PFSK-1 (cell line): Measurements from ENCODE around the gene RNF208.

Experiments
- FOXP2 ChIP-seq: optimal IDR thresholded peaks from 2 replicates; pipeline ENCODE3; 2011; ENCODE audit warnings: borderline replicate concordance, control low read depth, inconsistent platforms; ENCODE audit not compliant: insufficient read depth; ENCODE audit errors: extremely low read length, extremely low read depth
- POLR2AphosphoS5 ChIP-seq: IDR thresholded peaks from 2 replicates; pipeline ENCODE4 v1.6.1; 2012; ENCODE audit warnings: low read depth, mild to moderate bottlenecking, control low read depth, low read length, moderate library complexity
- SIN3A ChIP-seq: IDR thresholded peaks from 2 replicates; pipeline ENCODE4 v1.6.1; 2012; ENCODE audit warnings: mild to moderate bottlenecking, low read length, moderate library complexity, borderline replicate concordance; ENCODE audit not compliant: insufficient read depth
- TAF1 ChIP-seq: IDR thresholded peaks from 2 replicates; pipeline ENCODE4 v1.6.1; 2012; ENCODE audit warnings: low read length, control low read depth, borderline replicate concordance; ENCODE audit not compliant: insufficient read depth
- TF ChIP-seq, protein P1 (sequence below), 2 experiments: IDR thresholded peaks; 2 replicates each; pipeline versions ENCODE4 v1.6.1 to v1.8.0; 2011 to 2012; ENCODE audit warnings: low read depth in 2 of 2, low read length in 2 of 2, control low read depth in 1 of 2, inconsistent platforms in 1 of 2, mild to moderate bottlenecking in 1 of 2, moderate library complexity in 1 of 2; ENCODE audit not compliant: insufficient read depth in 1 of 2

The RNF208 gene

DNA sequence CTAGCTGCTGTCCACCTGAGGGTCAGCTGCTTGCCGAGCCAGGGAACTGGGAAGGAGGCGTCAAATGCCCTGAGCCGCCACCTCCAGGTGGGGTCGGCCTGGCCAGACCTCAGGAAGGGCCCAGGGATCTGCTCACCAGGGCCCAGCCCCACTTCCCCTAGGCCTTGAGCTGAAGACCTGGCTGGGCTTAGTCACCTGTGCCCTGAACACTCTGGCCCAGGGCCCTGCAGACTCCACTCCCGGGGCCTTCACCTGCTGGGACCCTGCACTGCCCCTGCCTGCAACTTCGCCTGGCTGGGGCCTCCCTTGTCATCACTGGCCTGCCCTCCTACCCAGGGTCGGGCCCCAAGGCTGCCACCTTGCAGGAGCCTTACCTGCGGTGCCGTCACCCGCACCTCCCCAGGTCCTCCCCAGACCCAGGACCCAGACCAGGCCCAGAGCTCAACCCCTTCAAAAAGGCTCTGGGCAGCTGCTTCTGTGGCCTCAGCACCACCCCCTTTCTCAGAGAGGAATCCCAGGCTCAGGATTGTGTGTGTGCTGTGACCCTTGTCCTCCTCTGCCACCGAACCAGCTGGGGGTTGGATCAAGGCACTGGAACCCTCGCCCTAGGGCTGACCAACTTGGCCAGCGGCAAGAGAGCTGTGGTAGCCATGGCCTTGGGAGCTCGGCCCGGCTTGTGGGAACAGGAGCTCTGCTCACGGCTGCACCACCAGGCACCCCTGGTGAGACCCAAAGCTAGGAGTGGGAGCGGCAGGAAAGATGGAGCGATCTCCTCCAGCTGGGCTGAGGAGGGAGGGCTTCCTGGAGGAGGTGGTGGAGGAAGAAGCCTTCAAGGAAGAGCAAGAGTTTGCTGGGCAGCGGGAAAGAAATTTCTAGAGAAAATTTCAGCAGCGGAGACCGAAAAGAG, 31.9 kb upstream of the RNF208 start:
- TF ChIP-seq FOXP2 (no peak), TAF1 (no peak), POLR2AphosphoS5 (no peak), SIN3A (no peak)
- TF ChIP-seq, protein P1, sequence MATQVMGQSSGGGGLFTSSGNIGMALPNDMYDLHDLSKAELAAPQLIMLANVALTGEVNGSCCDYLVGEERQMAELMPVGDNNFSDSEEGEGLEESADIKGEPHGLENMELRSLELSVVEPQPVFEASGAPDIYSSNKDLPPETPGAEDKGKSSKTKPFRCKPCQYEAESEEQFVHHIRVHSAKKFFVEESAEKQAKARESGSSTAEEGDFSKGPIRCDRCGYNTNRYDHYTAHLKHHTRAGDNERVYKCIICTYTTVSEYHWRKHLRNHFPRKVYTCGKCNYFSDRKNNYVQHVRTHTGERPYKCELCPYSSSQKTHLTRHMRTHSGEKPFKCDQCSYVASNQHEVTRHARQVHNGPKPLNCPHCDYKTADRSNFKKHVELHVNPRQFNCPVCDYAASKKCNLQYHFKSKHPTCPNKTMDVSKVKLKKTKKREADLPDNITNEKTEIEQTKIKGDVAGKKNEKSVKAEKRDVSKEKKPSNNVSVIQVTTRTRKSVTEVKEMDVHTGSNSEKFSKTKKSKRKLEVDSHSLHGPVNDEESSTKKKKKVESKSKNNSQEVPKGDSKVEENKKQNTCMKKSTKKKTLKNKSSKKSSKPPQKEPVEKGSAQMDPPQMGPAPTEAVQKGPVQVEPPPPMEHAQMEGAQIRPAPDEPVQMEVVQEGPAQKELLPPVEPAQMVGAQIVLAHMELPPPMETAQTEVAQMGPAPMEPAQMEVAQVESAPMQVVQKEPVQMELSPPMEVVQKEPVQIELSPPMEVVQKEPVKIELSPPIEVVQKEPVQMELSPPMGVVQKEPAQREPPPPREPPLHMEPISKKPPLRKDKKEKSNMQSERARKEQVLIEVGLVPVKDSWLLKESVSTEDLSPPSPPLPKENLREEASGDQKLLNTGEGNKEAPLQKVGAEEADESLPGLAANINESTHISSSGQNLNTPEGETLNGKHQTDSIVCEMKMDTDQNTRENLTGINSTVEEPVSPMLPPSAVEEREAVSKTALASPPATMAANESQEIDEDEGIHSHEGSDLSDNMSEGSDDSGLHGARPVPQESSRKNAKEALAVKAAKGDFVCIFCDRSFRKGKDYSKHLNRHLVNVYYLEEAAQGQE (IDR thresholded peaks at IDR 0.05; ENCODE audit: insufficient read depth in 1 of 2, low read depth in 2 of 2, low read length in 2 of 2): no peak

DNA sequence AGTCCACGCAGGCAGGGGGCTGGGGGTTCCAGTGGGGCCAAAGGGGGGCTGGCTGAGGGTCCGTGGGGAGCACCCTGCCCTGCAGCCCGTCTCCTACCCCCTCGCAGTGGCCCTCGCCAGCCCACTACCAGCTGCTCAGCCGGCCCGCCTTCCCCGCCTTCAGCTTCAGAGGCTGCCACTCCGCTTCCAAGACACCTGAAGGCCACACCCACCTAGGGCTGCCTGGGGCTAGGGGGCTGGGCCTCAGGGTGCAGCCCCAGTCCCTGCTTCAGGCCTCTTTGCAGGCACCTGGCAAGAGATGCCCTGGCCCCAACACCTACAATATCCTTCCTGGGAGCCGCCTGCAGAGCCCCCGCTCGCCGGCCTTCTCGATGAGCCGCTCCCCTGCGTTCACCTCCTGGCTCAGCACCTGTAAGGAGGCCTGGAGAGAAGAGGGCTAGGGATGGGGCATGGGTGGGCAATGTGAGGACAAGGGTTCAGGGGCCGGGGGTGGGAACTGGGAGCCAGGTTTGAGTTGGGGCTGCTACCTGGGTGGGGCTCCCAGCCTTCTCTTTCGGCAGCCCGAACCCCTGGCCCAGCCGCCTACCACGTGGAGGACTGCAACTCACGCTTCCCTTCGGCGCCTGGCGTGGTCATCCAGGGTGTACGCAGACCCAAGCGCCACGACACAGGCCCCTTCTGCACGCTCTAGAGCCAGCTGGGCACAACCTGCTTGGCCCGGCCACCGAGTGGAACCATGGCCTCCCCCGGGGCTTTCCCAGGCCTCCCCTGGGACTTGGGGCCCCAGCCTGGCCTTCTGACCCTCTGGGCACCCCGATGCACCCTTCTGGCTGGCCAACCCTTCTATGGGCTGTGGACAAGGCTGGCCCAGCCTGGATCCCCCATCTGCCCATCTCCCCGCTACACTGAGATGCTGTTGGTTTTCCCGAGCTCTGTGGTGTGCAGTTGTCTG, 30.8 kb upstream of the RNF208 start:
- no peak for TF ChIP-seq POLR2AphosphoS5
- TF ChIP-seq SIN3A: no peak
- TF ChIP-seq, protein P1 (IDR thresholded peaks at IDR 0.05; ENCODE audit: insufficient read depth in 1 of 2, low read depth in 2 of 2, low read length in 2 of 2): no peak
- no peak for TF ChIP-seq FOXP2
- no peak for TF ChIP-seq TAF1

DNA sequence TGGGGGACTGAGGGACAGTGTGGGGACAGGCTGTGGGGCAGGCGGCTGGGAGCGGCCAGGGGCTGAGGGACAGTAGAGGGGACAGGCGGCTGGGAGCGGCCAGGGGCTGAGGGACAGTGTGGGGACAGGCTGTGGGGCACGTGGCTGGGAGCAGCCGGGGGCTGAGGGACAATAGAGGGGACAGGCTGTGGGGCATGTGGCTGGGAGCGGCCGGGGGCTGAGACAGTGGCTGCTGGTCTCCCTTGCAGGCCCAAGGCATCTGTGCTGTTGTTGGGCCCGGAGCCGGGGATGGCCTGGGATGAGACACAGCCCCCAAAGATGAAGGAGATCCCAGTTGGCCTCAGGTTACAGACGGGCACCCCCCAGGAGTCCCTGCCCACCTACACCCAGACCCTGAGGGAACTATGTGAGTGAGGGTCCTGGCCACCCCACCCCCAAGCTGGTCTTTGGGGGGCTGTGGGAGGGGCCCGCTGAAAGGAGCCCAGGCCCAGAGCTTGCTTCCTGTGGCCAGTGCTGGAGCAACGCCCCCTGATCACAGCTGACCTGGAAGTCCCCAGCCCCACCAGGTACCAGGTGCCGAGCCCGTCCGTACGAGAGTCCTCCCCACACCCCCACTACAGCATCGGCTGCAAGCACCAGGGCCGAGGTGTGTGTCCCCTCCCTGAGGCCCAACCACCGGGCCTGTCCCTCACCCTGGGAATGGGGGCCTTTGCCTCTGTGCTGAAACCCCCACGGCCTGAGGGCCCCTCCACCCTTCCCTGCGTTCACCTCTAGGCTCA, 29.6 kb upstream of the RNF208 start:
- TF ChIP-seq SIN3A (no peak), POLR2AphosphoS5 (no peak), TAF1 (no peak), FOXP2 (no peak)
- TF ChIP-seq, protein P1 (IDR thresholded peaks at IDR 0.05; ENCODE audit: insufficient read depth in 1 of 2, low read depth in 2 of 2, low read length in 2 of 2): no peak

DNA sequence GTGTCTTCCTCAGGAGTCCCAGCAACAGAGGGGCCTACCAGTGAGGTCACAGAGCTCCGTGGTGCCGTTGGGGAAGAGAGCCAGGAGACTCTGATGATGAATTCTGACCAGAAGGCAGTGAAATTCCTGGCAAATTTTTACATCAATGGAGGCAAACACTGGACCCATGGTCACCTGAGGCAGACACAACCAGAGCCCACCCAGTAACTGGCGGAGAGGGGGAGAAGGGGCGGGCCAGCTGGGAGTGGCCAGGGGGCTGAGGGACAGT, 29.1 kb upstream of the RNF208 start, which contains the start of gene STPG3:
STPG3 (plus strand) TSS at position 93 of the 268 bp plus-strand sequence; CDS start at position 94, 1 bp downstream.
- TF ChIP-seq FOXP2 (no peak), TAF1 (no peak), SIN3A (no peak), POLR2AphosphoS5 (no peak)
- TF ChIP-seq, protein P1 (IDR thresholded peaks at IDR 0.05; ENCODE audit: insufficient read depth in 1 of 2, low read depth in 2 of 2, low read length in 2 of 2): no peak
